GM12878 (cell line): ENCODE results near the gene ZDHHC3. TPM values are rescaled to one million over a fixed set of nuclear protein-coding genes. Genes with fewer than 3 reads are reported as not detected.

Experiments used
- ATAC-seq: fragments of 200-7000 bp; cut with Tn5 transposase; 3 replicates; pipeline ENCODE4 v1.9.1; 2020; ENCODE audit warnings: mild to moderate bottlenecking, moderate library complexity
- BruUV-seq: library from RNA; stranded (reverse); fragments of 400-500 nt; replicated peaks from 2 replicates; lab custom pipeline; 2021; lab: Mats Ljungman, UMichigan
- CTCF ChIA-PET: fragments of 300-600 bp; sonication (Branson Sonifier 250); formaldehyde crosslinking; extraction: SDS; loops from one replicate; lab custom pipeline; 2021; ENCODE audit warnings: inconsistent platforms; lab: Yijun Ruan, JAX
- POLR2A ChIA-PET: fragments of 350-600 bp; formaldehyde crosslinking; extraction: SDS; loops from one replicate; lab custom pipeline; 2021; ENCODE audit warnings: inconsistent platforms; lab: Charles Lee
- RAD21 ChIA-PET: fragments of 300-600 bp; sonication (Branson Sonifier 250); formaldehyde crosslinking; loops from one replicate; lab custom pipeline; 2023; ENCODE audit warnings: antibody characterized with exemption; ENCODE audit not compliant: unreplicated experiment; lab: Charles Lee
- SMC1A ChIA-PET: fragments of 300-600 bp; sonication (Branson Sonifier 250); formaldehyde crosslinking; loops from one replicate; lab custom pipeline; 2023; ENCODE audit not compliant: unreplicated experiment, uncharacterized antibody; lab: Charles Lee
- DNase-seq: peaks from one replicate; pipeline ENCODE4 v3.0.0-alpha.2; 2011; ENCODE audit warnings: low read depth, low spot score
- FAIRE-seq: peaks from 3 replicates; lab custom pipeline; 2011; peaks lifted over from hg19 to GRCh38; lab: Jason Lieb, UNC
- H2AFZ ChIP-seq: 2 replicates; pipeline ENCODE4 v1.6.0; 2011; ENCODE audit warnings: low read depth, low read length, control low read depth; ENCODE audit not compliant: control insufficient read depth
- H3K27ac ChIP-seq: 2 replicates; pipeline ENCODE4 v1.5.1; 2011; ENCODE audit warnings: control low read depth; ENCODE audit not compliant: control insufficient read depth, insufficient read depth
- H3K27me3 ChIP-seq, 2 experiments: replicated peaks in 1 of 2; 2 replicates each; pipeline versions ENCODE4 v1.6.0 to v1.6.1; 2011; ENCODE audit warnings: low read length in 1 of 2; ENCODE audit not compliant: control insufficient read depth in 2 of 2, insufficient read depth in 2 of 2
- H3K36me3 ChIP-seq, 2 experiments: 2 replicates each; pipeline ENCODE4 v1.5.1; 2011; ENCODE audit warnings: low read length in 1 of 2; ENCODE audit not compliant: control insufficient read depth in 2 of 2, insufficient read depth in 2 of 2
- H3K4me1 ChIP-seq: 2 replicates; pipeline ENCODE4 v1.6.1; 2011; ENCODE audit warnings: mild to moderate bottlenecking, low read length, moderate library complexity, mixed read lengths; ENCODE audit not compliant: control insufficient read depth, insufficient read depth
- H3K4me2 ChIP-seq: 2 replicates; pipeline ENCODE4 v1.6.0; 2011; ENCODE audit warnings: control low read depth; ENCODE audit not compliant: control insufficient read depth, insufficient read depth
- H3K4me3 ChIP-seq: fragments of 200-600 bp; sonication (generic); 2 replicates; pipeline ENCODE4 v1.5.1; 2016
- H3K79me2 ChIP-seq: 2 replicates; pipeline ENCODE4 v1.6.0; 2011; ENCODE audit warnings: low read length; ENCODE audit not compliant: control insufficient read depth, insufficient read depth
- H3K9ac ChIP-seq: 2 replicates; pipeline ENCODE4 v1.8.0; 2011; ENCODE audit warnings: low read length, control low read depth, mixed read lengths; ENCODE audit not compliant: control insufficient read depth, insufficient read depth
- H3K9me3 ChIP-seq: replicated peaks from 3 replicates; pipeline ENCODE4 v1.5.1; 2011; ENCODE audit warnings: mild to moderate bottlenecking, low read length; ENCODE audit not compliant: control insufficient read depth, insufficient read depth
- H4K20me1 ChIP-seq: 2 replicates; pipeline ENCODE4 v1.6.0; 2011; ENCODE audit not compliant: control insufficient read depth, insufficient read depth
- BMI1 ChIP-seq: fragments of 450-650 bp; IDR thresholded peaks from 2 replicates; pipeline ENCODE4 v1.6.1; 2016; ENCODE audit warnings: mild to moderate bottlenecking, moderate library complexity, borderline replicate concordance
- FOXM1 ChIP-seq: IDR thresholded peaks from 2 replicates; pipeline ENCODE4 v1.6.1; 2012; ENCODE audit warnings: low read depth, mild to moderate bottlenecking, inconsistent platforms, low read length, moderate library complexity
- HDAC2 ChIP-seq: fragments of 200-600 bp; sonication (generic); IDR thresholded peaks from 2 replicates; pipeline ENCODE4 v1.6.1; 2017
- MEF2B ChIP-seq: fragments of 450-650 bp; IDR thresholded peaks from 2 replicates; pipeline ENCODE4 v1.6.1; 2018; ENCODE audit warnings: mild to moderate bottlenecking, moderate library complexity; ENCODE audit not compliant: partially characterized antibody, poor library complexity, severe bottlenecking
- RAD21 ChIP-seq: IDR thresholded peaks from 2 replicates; pipeline ENCODE4 v1.6.1; 2011; ENCODE audit warnings: mild to moderate bottlenecking, low read depth, low read length, moderate library complexity; ENCODE audit not compliant: insufficient read depth
- STAT3 ChIP-seq: IDR thresholded peaks from 2 replicates; pipeline ENCODE4 v1.6.1; 2011; ENCODE audit warnings: low read depth, low read length, improper control_type of control experiment
- TAF1 ChIP-seq: IDR thresholded peaks from 2 replicates; pipeline ENCODE4 v1.6.1; 2011; ENCODE audit warnings: mild to moderate bottlenecking, low read depth, low read length, borderline replicate concordance
- TBL1XR1 ChIP-seq: IDR thresholded peaks from 2 replicates; pipeline ENCODE4 v1.6.1; 2012; ENCODE audit warnings: low read depth, low read length, improper control_type of control experiment
- WGBS: methylation state at CpG from one replicate; pipeline ENCODE4 v1.1.6; 2016; ENCODE audit warnings: low lambda C conversion rate; ENCODE audit not compliant: insufficient replicate concordance, insufficient coverage; ENCODE audit errors: missing lambda C conversion rate; 5-methylcytosine and 5-hydroxymethylcytosine counted together
- in situ Hi-C: fragments of 300-500 bp; cut with MboI; formaldehyde crosslinking; loops from 9 replicates; pipeline ENCODE4 v1.14.3; 2018; ENCODE audit warnings: mixed read lengths
- intact Hi-C: fragments of 100-400 bp; cut with micrococcal nuclease; formaldehyde crosslinking; loops from one replicate; pipeline ENCODE4 v1.14.2; 2022; ENCODE audit not compliant: unreplicated experiment
- polyA plus RNA-seq, 11 experiments: library from polyadenylated mRNA; depleted of rRNA in 4 of 11; unstranded in 6 of 11; stranded (reverse) in 5 of 11; fragments of >200 nt; fragmentation: Nextera tagmentation in 4 of 11; fragmentation: Illumina TruSeq in 1 of 11; extraction: Ambion mirVana in 4 of 11; extraction: Trizol in 1 of 11; gene quantifications; 1 replicate in 1 of 11; 2 replicates in 10 of 11; pipeline versions ENCODE4 v1.2.1 to v1.2.3, GENCODE V29; 2011 to 2016; ENCODE audit warnings: inconsistent platforms in 2 of 11, missing spikeins in 2 of 11, low read depth in 1 of 11
- total RNA-seq, 4 experiments: library from RNA; depleted of rRNA in 3 of 4; stranded (reverse); fragments of >200 nt in 3 of 4; fragmentation: Illumina TruSeq in 1 of 4; extraction: Trizol in 1 of 4; gene quantifications; 2 replicates each; pipeline versions ENCODE4 v1.2.1 to v1.2.3, GENCODE V29; 2013 to 2021
- TF ChIP-seq, protein P1 (sequence below): fragments of 450-650 bp; IDR thresholded peaks from 2 replicates; pipeline ENCODE4 v1.6.1; 2016; ENCODE audit warnings: mild to moderate bottlenecking

ZDHHC3 gene
- total and polyA plus RNA-seq, 10 of the 15 experiments (the other 5 are each of a cell fraction or from before 2014, with no cell fraction given): 6.8 to 79.1 (median 40.8) TPM

DNA sequence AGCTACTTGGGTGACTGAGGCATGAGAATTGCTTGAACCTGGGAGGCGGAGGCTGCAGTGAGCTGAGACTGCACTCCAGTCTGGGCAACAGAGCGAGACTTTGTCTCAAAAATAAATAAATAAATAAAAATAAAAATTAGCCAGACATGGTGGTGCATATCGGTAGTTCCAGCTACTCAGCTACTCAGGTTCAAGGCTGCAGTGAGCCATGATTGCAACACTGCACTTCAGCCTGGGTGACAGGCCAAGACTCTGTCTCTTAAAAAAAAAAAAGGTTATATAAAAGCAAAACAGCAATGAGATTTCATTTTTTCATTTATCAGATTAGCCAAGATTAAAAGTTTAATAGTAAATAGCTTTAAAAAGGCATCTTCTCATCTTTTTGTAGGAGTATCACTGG, 98.6 kb downstream of the ZDHHC3 start (continued):
- no peak for TF ChIP-seq RAD21
- no peak for TF ChIP-seq STAT3
- no peak for TF ChIP-seq MEF2B
- no peak for TF ChIP-seq HDAC2
- no peak for TF ChIP-seq TAF1
- TF ChIP-seq BMI1: no peak
- TF ChIP-seq, all 136 proteins: peak for 0

DNA sequence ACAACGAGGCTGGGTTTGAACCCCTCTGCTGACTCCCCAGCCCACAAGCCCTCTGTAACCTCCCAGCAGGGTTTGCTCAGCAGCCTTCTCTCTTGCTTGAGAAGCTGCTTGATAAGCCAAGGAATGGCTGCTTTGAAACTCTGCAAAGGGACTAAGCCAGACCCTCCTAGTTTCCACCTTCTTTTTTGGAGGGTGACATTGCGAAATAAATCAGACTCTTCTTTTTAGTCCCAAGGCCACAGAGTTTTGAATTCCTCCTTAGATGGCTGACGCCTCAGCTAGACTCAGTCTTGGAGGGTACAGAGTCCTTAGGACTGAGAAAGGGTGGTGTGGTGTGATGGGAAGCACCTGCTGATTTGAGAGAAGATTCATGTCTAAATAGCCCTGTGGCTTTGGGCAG, 100.4 kb downstream of the ZDHHC3 start:
- TF ChIP-seq, protein P1, sequence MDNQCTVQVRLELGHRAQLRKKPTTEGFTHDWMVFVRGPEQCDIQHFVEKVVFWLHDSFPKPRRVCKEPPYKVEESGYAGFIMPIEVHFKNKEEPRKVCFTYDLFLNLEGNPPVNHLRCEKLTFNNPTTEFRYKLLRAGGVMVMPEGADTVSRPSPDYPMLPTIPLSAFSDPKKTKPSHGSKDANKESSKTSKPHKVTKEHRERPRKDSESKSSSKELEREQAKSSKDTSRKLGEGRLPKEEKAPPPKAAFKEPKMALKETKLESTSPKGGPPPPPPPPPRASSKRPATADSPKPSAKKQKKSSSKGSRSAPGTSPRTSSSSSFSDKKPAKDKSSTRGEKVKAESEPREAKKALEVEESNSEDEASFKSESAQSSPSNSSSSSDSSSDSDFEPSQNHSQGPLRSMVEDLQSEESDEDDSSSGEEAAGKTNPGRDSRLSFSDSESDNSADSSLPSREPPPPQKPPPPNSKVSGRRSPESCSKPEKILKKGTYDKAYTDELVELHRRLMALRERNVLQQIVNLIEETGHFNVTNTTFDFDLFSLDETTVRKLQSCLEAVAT: no peak
- no peak for TF ChIP-seq FOXM1
- no peak for TF ChIP-seq TBL1XR1
- TF ChIP-seq, all 136 proteins: peak for 0
- no peaks in the 10 kb centered on the region for H3K9me3 ChIP-seq
- H3K79me2 ChIP-seq: no peaks in the 10 kb centered on the region
- H3K9ac ChIP-seq: no peak overlapping the region
- 11% methylated on average over 3 of the region's 3 CpGs for WGBS
- H3K4me2 ChIP-seq: no peak overlapping the region
- no peaks in the 10 kb centered on the region for H4K20me1 ChIP-seq
- no peak overlapping the region for H2AFZ ChIP-seq
- no peak overlapping the region for H3K27ac ChIP-seq
- no peak overlapping the region for H3K4me3 ChIP-seq
- in situ Hi-C loops (no loop called here), intact Hi-C loops (no loop called here)
- ChIA-PET RAD21 (no interaction called here), CTCF (no interaction called here), POLR2A (no interaction called here), SMC1A (interaction anchor here (1.0 to 1.6 kb wide), 2 partner anchors 12 to 39 kb away, joined by 3 to 4 read pairs; no protein-coding TSS in a partner anchor)
- no peaks in the 10 kb centered on the region for H3K27me3 ChIP-seq
- H3K36me3 ChIP-seq: no peaks in the 10 kb centered on the region
- BruUV-seq: no TSS peak
- DNase-seq: no peak
- no peaks in the 10 kb centered on the region for H3K4me1 ChIP-seq
- no peak for FAIRE-seq
- no peak for ATAC-seq

Other genes with a start within 250 kb of the ZDHHC3 start
Only the 7 nearest of the 8 such genes appear.
- gene KIAA1143, start 214.6 kb downstream of the ZDHHC3 start, total RNA-seq (2014; rRNA removed): 25.3 and 28.7 TPM in 2 replicates
- 35.1 and 37.6 TPM in 2 replicates for gene KIAA1143, start 214.6 kb downstream of the ZDHHC3 start, total RNA-seq (2014; rRNA removed; fragmentation: Illumina TruSeq; extraction: Trizol)
- 26.6 and 29.7 TPM in 2 replicates for gene KIAA1143, start 214.6 kb downstream of the ZDHHC3 start, total RNA-seq (2021)
- 19.3 and 30.8 TPM in 2 replicates for gene KIAA1143, start 214.6 kb downstream of the ZDHHC3 start, polyA plus RNA-seq (2011; rRNA removed)
- 34.8 and 47.1 TPM in 2 replicates for gene KIAA1143, start 214.6 kb downstream of the ZDHHC3 start, polyA plus RNA-seq (2014; fragmentation: Illumina TruSeq; extraction: Trizol)
- gene KIAA1143, start 214.6 kb downstream of the ZDHHC3 start, polyA plus RNA-seq (2014; fragmentation: Nextera tagmentation; extraction: Ambion mirVana): 10 to 100 TPM; 22.5 to 27.1 TPM
- 10.8 and 11.4 TPM in 2 replicates for gene KIAA1143, start 214.6 kb downstream of the ZDHHC3 start, polyA plus RNA-seq (2014; rRNA removed)
- 10 to 100 TPM; 30.8 to 31.6 TPM for gene KIAA1143, start 214.6 kb downstream of the ZDHHC3 start, polyA plus RNA-seq (2016; fragmentation: Nextera tagmentation; extraction: Ambion mirVana)
- 24.0 and 25.2 TPM in 2 replicates for gene KIF15, start 214.4 kb downstream of the ZDHHC3 start, total RNA-seq (2014; rRNA removed)
- 50.1 and 51.8 TPM in 2 replicates for gene KIF15, start 214.4 kb downstream of the ZDHHC3 start, total RNA-seq (2014; rRNA removed; fragmentation: Illumina TruSeq; extraction: Trizol)
- gene KIF15, start 214.4 kb downstream of the ZDHHC3 start, total RNA-seq (2021): 25.7 and 29.3 TPM in 2 replicates
- gene KIF15, start 214.4 kb downstream of the ZDHHC3 start, polyA plus RNA-seq (2011; rRNA removed): 25.8 and 44.2 TPM in 2 replicates
- gene KIF15, start 214.4 kb downstream of the ZDHHC3 start, polyA plus RNA-seq (2014; fragmentation: Illumina TruSeq; extraction: Trizol): 42.2 and 45.4 TPM in 2 replicates
- gene KIF15, start 214.4 kb downstream of the ZDHHC3 start, polyA plus RNA-seq (2014; fragmentation: Nextera tagmentation; extraction: Ambion mirVana): 10 to 100 TPM; 12.3 to 16.3 TPM
- gene KIF15, start 214.4 kb downstream of the ZDHHC3 start, polyA plus RNA-seq (2014; rRNA removed): 14.4 and 23.1 TPM in 2 replicates
- gene KIF15, start 214.4 kb downstream of the ZDHHC3 start, polyA plus RNA-seq (2016; fragmentation: Nextera tagmentation; extraction: Ambion mirVana): 10 to 100 TPM; 26.2 to 34.0 TPM
- gene TMEM42, start 114.3 kb downstream of the ZDHHC3 start, total RNA-seq (2014; rRNA removed): 10.8 and 12.6 TPM in 2 replicates
- gene TMEM42, start 114.3 kb downstream of the ZDHHC3 start, total RNA-seq (2014; rRNA removed; fragmentation: Illumina TruSeq; extraction: Trizol): 6.8 and 7.2 TPM in 2 replicates
- 12.8 and 13.8 TPM in 2 replicates for gene TMEM42, start 114.3 kb downstream of the ZDHHC3 start, total RNA-seq (2021)
- 15.3 and 20.5 TPM in 2 replicates for gene TMEM42, start 114.3 kb downstream of the ZDHHC3 start, polyA plus RNA-seq (2011; rRNA removed)
- gene TMEM42, start 114.3 kb downstream of the ZDHHC3 start, polyA plus RNA-seq (2014; fragmentation: Illumina TruSeq; extraction: Trizol): 7.6 and 8.3 TPM in 2 replicates
- gene TMEM42, start 114.3 kb downstream of the ZDHHC3 start, polyA plus RNA-seq (2014; fragmentation: Nextera tagmentation; extraction: Ambion mirVana): 10 to 100 TPM in 1 of 2 experiments, 1 to 10 TPM in 1; 5.0 to 11.6 TPM
- gene TMEM42, start 114.3 kb downstream of the ZDHHC3 start, polyA plus RNA-seq (2014; rRNA removed): 16.9 and 17.5 TPM in 2 replicates
- gene TMEM42, start 114.3 kb downstream of the ZDHHC3 start, polyA plus RNA-seq (2016; fragmentation: Nextera tagmentation; extraction: Ambion mirVana): 10 to 100 TPM; 14.8 to 15.4 TPM
- not detected in 2 replicates for gene TGM4, start 101.6 kb downstream of the ZDHHC3 start, total RNA-seq (2014; rRNA removed)
- gene TGM4, start 101.6 kb downstream of the ZDHHC3 start, total RNA-seq (2014; rRNA removed; fragmentation: Illumina TruSeq; extraction: Trizol): not detected in 2 replicates
- not detected in 2 replicates for gene TGM4, start 101.6 kb downstream of the ZDHHC3 start, total RNA-seq (2021)
- not detected in 2 replicates for gene TGM4, start 101.6 kb downstream of the ZDHHC3 start, polyA plus RNA-seq (2011; rRNA removed)
- not detected in 2 replicates for gene TGM4, start 101.6 kb downstream of the ZDHHC3 start, polyA plus RNA-seq (2014; fragmentation: Illumina TruSeq; extraction: Trizol)
- gene TGM4, start 101.6 kb downstream of the ZDHHC3 start, polyA plus RNA-seq (2014; fragmentation: Nextera tagmentation; extraction: Ambion mirVana): not detected
- gene TGM4, start 101.6 kb downstream of the ZDHHC3 start, polyA plus RNA-seq (2014; rRNA removed): not detected in 2 replicates
- gene TGM4, start 101.6 kb downstream of the ZDHHC3 start, polyA plus RNA-seq (2016; fragmentation: Nextera tagmentation; extraction: Ambion mirVana): not detected
- gene EXOSC7, start 70 bp upstream of the ZDHHC3 start, total RNA-seq (2014; rRNA removed): 76.8 and 77.9 TPM in 2 replicates
- gene EXOSC7, start 70 bp upstream of the ZDHHC3 start, total RNA-seq (2014; rRNA removed; fragmentation: Illumina TruSeq; extraction: Trizol): 66.7 and 68.5 TPM in 2 replicates
- 55.5 and 62.2 TPM in 2 replicates for gene EXOSC7, start 70 bp upstream of the ZDHHC3 start, total RNA-seq (2021)
- gene EXOSC7, start 70 bp upstream of the ZDHHC3 start, polyA plus RNA-seq (2011; rRNA removed): 119 and 121 TPM in 2 replicates
- gene EXOSC7, start 70 bp upstream of the ZDHHC3 start, polyA plus RNA-seq (2014; fragmentation: Illumina TruSeq; extraction: Trizol): 46.3 and 58.0 TPM in 2 replicates
- 100 to 1,000 TPM; 159 to 193 TPM for gene EXOSC7, start 70 bp upstream of the ZDHHC3 start, polyA plus RNA-seq (2014; fragmentation: Nextera tagmentation; extraction: Ambion mirVana)
- 71.9 and 72.6 TPM in 2 replicates for gene EXOSC7, start 70 bp upstream of the ZDHHC3 start, polyA plus RNA-seq (2014; rRNA removed)
- 10 to 100 TPM; 88.9 to 94.5 TPM for gene EXOSC7, start 70 bp upstream of the ZDHHC3 start, polyA plus RNA-seq (2016; fragmentation: Nextera tagmentation; extraction: Ambion mirVana)
- gene CLEC3B, start 50.1 kb upstream of the ZDHHC3 start, total RNA-seq (2014; rRNA removed): 0.11 TPM in 1 of 2 replicates, not detected in the other
- gene CLEC3B, start 50.1 kb upstream of the ZDHHC3 start, total RNA-seq (2014; rRNA removed; fragmentation: Illumina TruSeq; extraction: Trizol): not detected in 2 replicates
- 0.23 TPM in 1 of 2 replicates, not detected in the other for gene CLEC3B, start 50.1 kb upstream of the ZDHHC3 start, total RNA-seq (2021)
- gene CLEC3B, start 50.1 kb upstream of the ZDHHC3 start, polyA plus RNA-seq (2011; rRNA removed): not detected in 2 replicates
- not detected in 2 replicates for gene CLEC3B, start 50.1 kb upstream of the ZDHHC3 start, polyA plus RNA-seq (2014; fragmentation: Illumina TruSeq; extraction: Trizol)
- not detected for gene CLEC3B, start 50.1 kb upstream of the ZDHHC3 start, polyA plus RNA-seq (2014; fragmentation: Nextera tagmentation; extraction: Ambion mirVana)
- 0.13 TPM in 1 of 2 replicates, not detected in the other for gene CLEC3B, start 50.1 kb upstream of the ZDHHC3 start, polyA plus RNA-seq (2014; rRNA removed)
- not detected for gene CLEC3B, start 50.1 kb upstream of the ZDHHC3 start, polyA plus RNA-seq (2016; fragmentation: Nextera tagmentation; extraction: Ambion mirVana)
- 0.65 and 1.0 TPM in 2 replicates for gene CDCP1, start 170.2 kb upstream of the ZDHHC3 start, total RNA-seq (2014; rRNA removed)
- gene CDCP1, start 170.2 kb upstream of the ZDHHC3 start, total RNA-seq (2014; rRNA removed; fragmentation: Illumina TruSeq; extraction: Trizol): 0.46 and 0.58 TPM in 2 replicates
- 1.5 and 1.7 TPM in 2 replicates for gene CDCP1, start 170.2 kb upstream of the ZDHHC3 start, total RNA-seq (2021)
- 1.2 and 2.2 TPM in 2 replicates for gene CDCP1, start 170.2 kb upstream of the ZDHHC3 start, polyA plus RNA-seq (2011; rRNA removed)
- 0.51 and 1.1 TPM in 2 replicates for gene CDCP1, start 170.2 kb upstream of the ZDHHC3 start, polyA plus RNA-seq (2014; fragmentation: Illumina TruSeq; extraction: Trizol)
- gene CDCP1, start 170.2 kb upstream of the ZDHHC3 start, polyA plus RNA-seq (2014; fragmentation: Nextera tagmentation; extraction: Ambion mirVana): under 1 TPM; 0.35 to 0.69 TPM
- 0.56 and 0.77 TPM in 2 replicates for gene CDCP1, start 170.2 kb upstream of the ZDHHC3 start, polyA plus RNA-seq (2014; rRNA removed)
- gene CDCP1, start 170.2 kb upstream of the ZDHHC3 start, polyA plus RNA-seq (2016; fragmentation: Nextera tagmentation; extraction: Ambion mirVana): 1 to 10 TPM in 1 of 2 experiments, under 1 TPM in 1; 0.71 to 1.1 TPM